HEK293 (cell line): ENCODE measurements around the gene RAN.
"Not testable (repeated sequence)": the region's sequence is repeated elsewhere in the genome, so short reads cannot be mapped to it uniquely, and the experiment has no call there.

Source experiments
- CTCF ChIA-PET: fragments of 350-600 bp; formaldehyde crosslinking; extraction: SDS; loops from one replicate; lab custom pipeline; 2021; ENCODE audit warnings: antibody characterized with exemption; lab: Yijun Ruan, JAX
- POLR2A ChIA-PET: fragments of 300-600 bp; formaldehyde crosslinking; extraction: SDS; loops from one replicate; lab custom pipeline; 2020; ENCODE audit warnings: antibody characterized with exemption, inconsistent platforms; lab: Yijun Ruan, JAX
- H3K27ac ChIP-seq: fragments of 200-500 bp; sonication (Bioruptor generic); 2 replicates; pipeline ENCODE4 v1.5.1; 2014; ENCODE audit warnings: low read depth, low read length, control low read depth, inconsistent platforms; ENCODE audit errors: extremely low read depth
- H3K36me3 ChIP-seq, 2 experiments: fragments of 200-500 bp in 1 of 2; sonication (Bioruptor generic) in 1 of 2; 1 replicate in 1 of 2; 2 replicates in 1 of 2; pipeline ENCODE4 v1.5.1; 2014 to 2017; ENCODE audit warnings: inconsistent platforms in 2 of 2, low read length in 2 of 2; ENCODE audit not compliant: control insufficient read depth in 2 of 2, insufficient read depth in 1 of 2
- H3K4me1 ChIP-seq: fragments of 200-500 bp; sonication (Bioruptor generic); 2 replicates; pipeline ENCODE4 v1.5.1; 2014; ENCODE audit warnings: mild to moderate bottlenecking, low read length, inconsistent platforms; ENCODE audit not compliant: control insufficient read depth, insufficient read depth
- H3K4me3 ChIP-seq: 2 replicates; pipeline ENCODE4 v1.5.1; 2011; ENCODE audit warnings: low read depth, mild to moderate bottlenecking, control low read depth, low read length, moderate library complexity
- H3K9me3 ChIP-seq: fragments of 200-500 bp; sonication (Bioruptor generic); 2 replicates; pipeline ENCODE4 v1.5.1; 2014; ENCODE audit warnings: low read depth, low read length, inconsistent platforms; ENCODE audit not compliant: control insufficient read depth, insufficient read depth
- HOXC10 ChIP-seq: sonication (generic); formaldehyde crosslinking; IDR thresholded peaks from 2 replicates; pipeline ENCODE4 v1.8.1; 2023; ENCODE audit warnings: mild to moderate bottlenecking, missing genetic modification reagents
- KLF10 ChIP-seq: fragments of 450-650 bp; IDR thresholded peaks from 2 replicates; pipeline ENCODE4 v1.5.1; 2018; ENCODE audit warnings: missing biosample characterization, mild to moderate bottlenecking, missing genetic modification characterization
- PRDM1 ChIP-seq: fragments of 450-650 bp; formaldehyde crosslinking; IDR thresholded peaks from 2 replicates; pipeline ENCODE4; 2016; ENCODE audit warnings: missing biosample characterization, missing genetic modification characterization
- REPIN1 ChIP-seq: fragments of 450-650 bp; formaldehyde crosslinking; IDR thresholded peaks from 2 replicates; pipeline ENCODE4 v1.5.1; 2017; ENCODE audit warnings: missing biosample characterization, missing genetic modification characterization, low read depth
- SP7 ChIP-seq: fragments of 450-650 bp; formaldehyde crosslinking; IDR thresholded peaks from 2 replicates; pipeline ENCODE4 v1.5.1; 2016; ENCODE audit warnings: missing biosample characterization, missing genetic modification characterization
- WT1 ChIP-seq: fragments of 450-650 bp; formaldehyde crosslinking; IDR thresholded peaks from 2 replicates; pipeline ENCODE4 v1.5.1; 2016; ENCODE audit warnings: missing biosample characterization, missing genetic modification characterization
- ZFP69B ChIP-seq: fragments of 450-650 bp; formaldehyde crosslinking; IDR thresholded peaks from 2 replicates; pipeline ENCODE4 v1.5.1; 2016; ENCODE audit warnings: missing biosample characterization, missing genetic modification characterization
- ZNF175 ChIP-seq: fragments of 450-650 bp; formaldehyde crosslinking; IDR thresholded peaks from 2 replicates; pipeline ENCODE4 v1.5.1; 2016; ENCODE audit warnings: missing biosample characterization, missing genetic modification characterization
- ZNF266 ChIP-seq: fragments of 450-650 bp; formaldehyde crosslinking; IDR thresholded peaks from 2 replicates; pipeline ENCODE4 v1.5.1; 2016; ENCODE audit warnings: missing biosample characterization, missing genetic modification characterization, low read depth
- ZNF311 ChIP-seq: fragments of 450-650 bp; formaldehyde crosslinking; IDR thresholded peaks from 2 replicates; pipeline ENCODE4 v1.5.1; 2017; ENCODE audit warnings: missing biosample characterization, missing genetic modification characterization, borderline replicate concordance
- ZNF391 ChIP-seq: fragments of 450-650 bp; formaldehyde crosslinking; IDR thresholded peaks from 2 replicates; pipeline ENCODE4 v1.5.1; 2016; ENCODE audit warnings: low read depth, missing biosample characterization, missing genetic modification characterization, borderline replicate concordance
- ZNF473 ChIP-seq: fragments of 450-650 bp; formaldehyde crosslinking; IDR thresholded peaks from 2 replicates; pipeline ENCODE4 v1.5.1; 2017; ENCODE audit warnings: missing biosample characterization, missing genetic modification characterization
- ZNF561 ChIP-seq: fragments of 450-650 bp; IDR thresholded peaks from 2 replicates; pipeline ENCODE4 v1.5.1; 2018; ENCODE audit warnings: missing biosample characterization, missing genetic modification characterization, borderline replicate concordance
- ZNF621 ChIP-seq: fragments of 450-650 bp; formaldehyde crosslinking; IDR thresholded peaks from 2 replicates; pipeline ENCODE4 v1.5.1; 2017; ENCODE audit warnings: missing biosample characterization, missing genetic modification characterization
- ZNF629 ChIP-seq: fragments of 450-650 bp; formaldehyde crosslinking; IDR thresholded peaks from 2 replicates; pipeline ENCODE4 v1.5.1; 2017; ENCODE audit warnings: missing biosample characterization, missing genetic modification characterization
- ZNF843 ChIP-seq: fragments of 450-650 bp; formaldehyde crosslinking; IDR thresholded peaks from 2 replicates; pipeline ENCODE4 v1.5.1; 2016; ENCODE audit warnings: missing biosample characterization, missing genetic modification characterization
- TF ChIP-seq, protein P1 (sequence below): fragments of 450-650 bp; formaldehyde crosslinking; optimal IDR thresholded peaks from 2 replicates; pipeline ENCODE3; 2016; ENCODE audit warnings: missing biosample characterization, mild to moderate bottlenecking, missing genetic modification characterization
- TF ChIP-seq, protein P2 (sequence below): fragments of 450-650 bp; formaldehyde crosslinking; IDR thresholded peaks from 2 replicates; pipeline ENCODE4; 2016; ENCODE audit warnings: missing biosample characterization, missing genetic modification characterization

Gene RAN

DNA sequence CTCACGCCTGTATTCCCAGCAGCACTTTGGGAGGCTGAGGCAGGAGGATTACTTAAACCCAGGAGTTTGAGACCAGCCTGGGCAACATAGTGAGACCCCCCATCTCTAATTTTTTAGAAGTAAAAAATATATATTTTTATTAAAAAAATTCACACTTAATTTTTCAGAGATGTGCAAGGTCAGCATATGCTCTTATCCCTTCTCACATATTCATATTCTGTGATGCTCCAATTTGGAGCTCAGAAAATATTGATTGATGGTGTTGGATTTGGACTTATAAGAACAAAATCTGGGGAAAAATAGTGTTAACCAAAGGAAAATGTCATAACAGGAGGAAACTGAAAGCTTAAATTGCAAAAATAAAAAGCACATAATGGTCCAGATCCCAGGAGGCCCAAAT is 9.7 kb downstream of the RAN start:
- H3K36me3 ChIP-seq: peaks cover 5 to 10% of the 10 kb centered on the region in 2 experiments; a peak in 2 of 3 replicates
- TF ChIP-seq ZNF391 (tag by site-specific recombination): no peak
- no peak for TF ChIP-seq KLF10
- no peak for TF ChIP-seq PRDM1
- TF ChIP-seq ZNF561 (tag by site-specific recombination): no peak
- no peak for TF ChIP-seq ZNF175 (tag by site-specific recombination)
- no peak for TF ChIP-seq ZNF621
- no peak for TF ChIP-seq ZNF843 (tag by site-specific recombination)
- no peak for TF ChIP-seq ZNF473 (tag by site-specific recombination)
- TF ChIP-seq, all 188 proteins: peak for 0
- no peaks in the 10 kb centered on the region for H3K4me1 ChIP-seq
- no peak overlapping the region for H3K27ac ChIP-seq
- ChIA-PET POLR2A (no interaction called here), CTCF (no interaction called here)
- H3K9me3 ChIP-seq: no peaks in the 10 kb centered on the region
- H3K4me3 ChIP-seq: no peak overlapping the region

DNA sequence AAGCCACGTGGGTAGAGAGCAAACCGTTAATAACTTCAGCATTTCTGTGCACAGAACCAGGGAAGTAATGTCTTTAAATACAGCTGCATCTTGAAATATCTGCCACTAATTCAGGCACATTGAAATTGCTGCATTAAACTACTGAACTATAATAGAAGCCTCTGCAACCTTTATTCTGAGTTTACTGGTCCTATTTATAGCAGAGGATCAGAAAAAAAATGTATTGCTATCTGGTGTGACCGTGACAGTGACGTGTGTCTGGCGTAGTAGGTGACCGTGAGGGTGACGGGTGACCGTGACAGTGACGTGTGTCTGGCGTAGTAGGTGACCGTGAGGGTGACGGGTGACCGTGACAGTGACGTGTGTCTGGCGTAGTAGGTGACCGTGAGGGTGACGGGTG is 15.3 kb downstream of the RAN start:
- H3K27ac ChIP-seq, CTCF ChIA-PET, H3K4me1 ChIP-seq, H3K9me3 ChIP-seq, H3K4me3 ChIP-seq, H3K36me3 ChIP-seq, POLR2A ChIA-PET: not testable (repeated sequence)

DNA sequence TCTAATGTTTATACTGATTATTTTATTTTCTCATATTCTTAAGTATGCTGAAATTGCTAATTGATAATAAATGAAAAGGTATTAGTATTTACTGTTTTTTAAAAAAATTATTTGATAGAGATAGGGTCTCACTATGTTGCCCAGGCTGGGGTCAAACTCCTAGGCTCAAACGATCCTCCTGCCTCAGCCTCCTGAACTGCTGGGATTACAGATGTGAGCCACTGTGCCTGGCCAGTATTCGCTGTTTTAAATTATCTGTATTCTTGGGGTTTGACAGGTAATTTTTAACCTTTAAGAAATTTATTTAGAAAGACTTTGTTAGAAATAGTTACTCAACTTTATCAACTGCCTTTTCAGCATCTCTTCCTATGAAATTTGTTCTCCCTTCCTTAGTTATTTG is 32.2 kb downstream of the RAN start:
- no peaks in the 10 kb centered on the region for H3K9me3 ChIP-seq
- H3K4me1 ChIP-seq: no peaks in the 10 kb centered on the region
- no peaks in the 10 kb centered on the region for H3K36me3 ChIP-seq
- POLR2A ChIA-PET: no interaction called here
- CTCF ChIA-PET: no interaction called here
- TF ChIP-seq ZFP69B (tag by site-specific recombination) (no peak), PRDM1 (no peak), ZNF266 (tag by site-specific recombination) (no peak), ZNF629 (tag by site-specific recombination) (no peak), REPIN1 (tag by site-specific recombination) (no peak), HOXC10 (CRISPR knock-in tag) (no peak), WT1 (tag by site-specific recombination) (no peak), ZNF311 (no peak), SP7 (no peak)
- TF ChIP-seq, protein P1, sequence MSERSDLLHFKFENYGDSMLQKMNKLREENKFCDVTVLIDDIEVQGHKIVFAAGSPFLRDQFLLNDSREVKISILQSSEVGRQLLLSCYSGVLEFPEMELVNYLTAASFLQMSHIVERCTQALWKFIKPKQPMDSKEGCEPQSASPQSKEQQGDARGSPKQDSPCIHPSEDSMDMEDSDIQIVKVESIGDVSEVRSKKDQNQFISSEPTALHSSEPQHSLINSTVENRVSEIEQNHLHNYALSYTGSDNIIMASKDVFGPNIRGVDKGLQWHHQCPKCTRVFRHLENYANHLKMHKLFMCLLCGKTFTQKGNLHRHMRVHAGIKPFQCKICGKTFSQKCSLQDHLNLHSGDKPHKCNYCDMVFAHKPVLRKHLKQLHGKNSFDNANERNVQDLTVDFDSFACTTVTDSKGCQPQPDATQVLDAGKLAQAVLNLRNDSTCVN (tag by site-specific recombination): no peak
- TF ChIP-seq, protein P2, sequence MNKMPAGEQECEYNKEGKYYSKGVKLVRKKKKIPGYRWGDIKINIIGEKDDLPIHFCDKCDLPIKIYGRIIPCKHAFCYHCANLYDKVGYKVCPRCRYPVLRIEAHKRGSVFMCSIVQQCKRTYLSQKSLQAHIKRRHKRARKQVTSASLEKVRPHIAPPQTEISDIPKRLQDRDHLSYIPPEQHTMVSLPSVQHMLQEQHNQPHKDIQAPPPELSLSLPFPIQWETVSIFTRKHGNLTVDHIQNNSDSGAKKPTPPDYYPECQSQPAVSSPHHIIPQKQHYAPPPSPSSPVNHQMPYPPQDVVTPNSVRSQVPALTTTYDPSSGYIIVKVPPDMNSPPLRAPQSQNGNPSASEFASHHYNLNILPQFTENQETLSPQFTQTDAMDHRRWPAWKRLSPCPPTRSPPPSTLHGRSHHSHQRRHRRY (tag by site-specific recombination): no peak
- no peak overlapping the region for H3K27ac ChIP-seq
- no peak overlapping the region for H3K4me3 ChIP-seq

DNA sequence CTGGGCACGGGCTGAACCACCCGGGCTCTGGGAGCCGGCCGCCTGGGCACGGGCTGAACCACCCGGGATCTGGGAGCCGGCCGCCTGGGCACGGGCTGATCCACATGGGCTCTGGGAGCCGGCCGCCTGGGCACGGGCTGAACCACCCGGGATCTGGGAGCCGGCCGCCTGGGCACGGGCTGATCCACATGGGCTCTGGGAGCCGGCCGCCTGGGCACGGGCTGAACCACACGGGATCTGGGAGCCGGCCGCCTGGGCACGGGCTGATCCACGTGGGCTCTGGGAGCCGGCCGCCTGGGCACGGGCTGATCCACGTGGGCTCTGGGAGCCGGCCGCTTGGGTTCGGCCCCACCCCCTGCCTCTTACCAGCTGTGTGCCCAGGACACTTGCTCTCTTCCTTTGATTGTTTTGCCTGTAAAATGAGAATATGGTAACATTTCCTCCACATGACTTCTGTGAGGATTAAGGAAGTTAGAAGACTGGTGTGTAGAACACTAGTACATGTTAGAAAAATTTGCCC is 33.1 kb downstream of the RAN start:
- H3K4me3 ChIP-seq, POLR2A ChIA-PET, H3K27ac ChIP-seq, H3K36me3 ChIP-seq, H3K4me1 ChIP-seq, H3K9me3 ChIP-seq: not testable (repeated sequence)
- CTCF ChIA-PET: interaction anchor here (1.2 kb wide), 1 partner anchor 11 kb away, joined by 3 read pairs; no protein-coding TSS in a partner anchor
